Pancreas (tissue), 10 donors: ENCODE measurements around the gene APOBR. TPM values are rescaled to one million over a fixed set of nuclear protein-coding genes. Genes with fewer than 3 reads are reported as not detected.
"Not testable (repeated sequence)": the region's sequence is repeated elsewhere in the genome, so short reads cannot be mapped to it uniquely, and the experiment has no call there.

Experiments used
- ATAC-seq, 4 donors: fragments of 200-7000 bp; cut with Tn5 transposase; one replicate each; pipeline versions ENCODE4 v1.8.0 to v1.9.1; 2020; ENCODE audit warnings: mild to moderate bottlenecking in 4 of 4, moderate library complexity in 4 of 4
- DNase-seq, 6 donors: peaks; one replicate each; pipeline ENCODE4 v3.0.0-alpha.2; 2020
- FAIRE-seq: peaks from 2 replicates; lab custom pipeline; 2012; peaks lifted over from hg19 to GRCh38; lab: Jason Lieb, UNC
- H3K27ac ChIP-seq, 4 donors: fragments of 200-600 bp; sonication (generic); 1 replicate in 3 of 4; 2 replicates in 1 of 4; pipeline versions ENCODE4 v1.5.0 to v1.8.0; 2020
- H3K27me3 ChIP-seq, 4 donors: fragments of 200-600 bp; one replicate each; pipeline ENCODE4 v1.8.0; 2021
- H3K36me3 ChIP-seq, 3 donors: fragments of 200-600 bp; sonication (generic) in 1 of 3; one replicate each; pipeline versions ENCODE4 v1.5.0 to v1.8.0; 2020 to 2021
- H3K4me1 ChIP-seq, 3 donors: fragments of 200-600 bp; one replicate each; pipeline ENCODE4 v1.8.0; 2021
- H3K4me3 ChIP-seq, 4 donors: fragments of 200-600 bp; sonication (generic) in 2 of 4; one replicate each; pipeline versions ENCODE4 v1.5.0 to v1.8.0; 2020 to 2021
- H3K9me3 ChIP-seq, 4 donors: fragments of 200-600 bp; one replicate each; pipeline ENCODE4 v1.8.0; 2021
- CTCF ChIP-seq, 4 donors: fragments of 200-600 bp; sonication (generic) in 3 of 4; IDR thresholded peaks; one replicate each; pipeline versions ENCODE4 v1.5.0 to v1.8.0; 2021; ENCODE audit warnings: antibody characterized with exemption in 4 of 4
- WGBS, 2 donors: extraction: QIAGEN DNeasy Blood & Tissue Kit; methylation state at CpG; one replicate each; pipeline ENCODE4 v1.1.7; 2013; 5-methylcytosine and 5-hydroxymethylcytosine counted together
- intact Hi-C, 3 donors: fragments of 100-400 bp; cut with DNase I; formaldehyde crosslinking; loops; one replicate each; pipeline versions ENCODE4 v1.11.1 to v1.14.2; 2022
- polyA plus RNA-seq, 2 donors: library from polyadenylated mRNA; stranded (reverse); fragments of 200-250 nt; gene quantifications; one replicate each; pipeline ENCODE4 v1.2.3, GENCODE V29; 2013
- total RNA-seq, 6 donors: library from RNA; stranded (reverse); fragmentation: NEBNext Ultra II Directional in 4 of 6; extraction: Animal tissue kit (Norgen Biotek cat#: 25700) in 4 of 6; gene quantifications; one replicate each; pipeline versions ENCODE4 v1.2.1 to v1.2.4, GENCODE V29; 2021 to 2023
- donor health status: healthy with polysubstance abuse.
- donor health status: DM: no; HTN: no; CAD: no; lungs with moderate emphysema.
- donor health status: DM: no; HTN: no; CAD: no.
- donor health status: control.
- donor health status: control.
- donor health status: Bipolar disorder and iron deficiency.
- donor health status: DM: yes; HTN: yes; CAD: no.
- donor health status: DM: no; HTN: no; CAD: no.
- donor health status: DM: no; HTN: no; CAD: no.
- donor health status: DM: yes; HTN: yes; CAD: no.

The APOBR gene
- total and polyA plus RNA-seq, 8 donors: 0.16 to 3.0 (median 0.64) TPM

GRCh38 chr16:28498666-28499381, 4.4 kb downstream of the APOBR start:
- no peak for TF ChIP-seq CTCF (IDR thresholded peaks at IDR 0.05)
- DNase-seq: no peak
- H3K4me3 ChIP-seq: no peak overlapping the region
- intact Hi-C loops: no loop called here
- H3K27ac ChIP-seq: no peak overlapping the region
- H3K27me3 ChIP-seq: no peaks in the 10 kb centered on the region
- H3K9me3 ChIP-seq: no peaks in the 10 kb centered on the region
- no peak for FAIRE-seq
- ATAC-seq: no peak
- H3K36me3 ChIP-seq: no peaks in the 10 kb centered on the region
- 88 to 92% methylated on average over 15 of the region's 15 CpGs for WGBS, 2 donors
- no peaks in the 10 kb centered on the region for H3K4me1 ChIP-seq

DNA sequence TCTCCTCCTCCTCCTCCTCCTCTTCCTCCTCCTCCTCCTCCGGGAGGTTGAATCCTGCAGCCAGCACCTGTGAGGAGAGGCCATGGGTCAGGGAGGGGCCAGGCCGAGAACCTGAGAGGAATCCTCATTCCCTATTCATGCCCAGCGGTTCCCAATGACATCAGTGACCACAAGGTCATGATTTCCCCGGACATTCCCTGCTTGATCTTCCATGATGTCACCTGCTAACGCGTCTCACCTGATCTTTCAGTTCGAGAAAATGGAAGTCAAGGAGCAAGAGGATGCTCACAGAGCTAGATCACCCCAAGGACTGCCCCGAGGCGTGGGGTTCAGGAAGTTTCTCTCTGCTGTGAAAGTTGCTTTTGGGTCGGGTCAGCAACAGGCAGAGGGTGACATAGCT, 5.4 kb downstream of the APOBR start:
- FAIRE-seq (no peak), ATAC-seq (no peak), DNase-seq (no peak)
- Histone ChIP-seq H3K36me3 (no peaks in the 10 kb centered on the region), H3K4me1 (no peaks in the 10 kb centered on the region), H3K27me3 (no peaks in the 10 kb centered on the region), H3K9me3 (no peaks in the 10 kb centered on the region), H3K27ac (no peak overlapping the region), H3K4me3 (no peak overlapping the region)
- WGBS, 2 donors: 71 to 74% methylated on average over 9 to 10 of the region's 10 CpGs
- intact Hi-C loops: no loop called here
- TF ChIP-seq CTCF (IDR thresholded peaks at IDR 0.05): no peak

- H3K27me3 ChIP-seq, H3K4me1 ChIP-seq, H3K27ac ChIP-seq, DNase-seq, intact Hi-C loops, H3K36me3 ChIP-seq, ATAC-seq, FAIRE-seq, H3K4me3 ChIP-seq, H3K9me3 ChIP-seq: not testable (repeated sequence)
- WGBS, 2 donors: 87 to 90% methylated on average over 18 of the region's 18 CpGs
Observed at GRCh38 chr16:28500476-28501180, 6.2 kb downstream of the APOBR start.

- Histone ChIP-seq H3K4me1 (no peaks in the 10 kb centered on the region), H3K36me3 (no peaks in the 10 kb centered on the region), H3K27ac (no peak overlapping the region), H3K27me3 (no peaks in the 10 kb centered on the region), H3K9me3 (no peaks in the 10 kb centered on the region), H3K4me3 (no peak overlapping the region)
- no peak for FAIRE-seq
- 82 to 83% methylated on average over 18 to 19 of the region's 19 CpGs for WGBS, 2 donors
- no peak for TF ChIP-seq CTCF (IDR thresholded peaks at IDR 0.05)
- DNase-seq: no peak
- intact Hi-C loops: no loop called here
- ATAC-seq: no peak
Observed at GRCh38 chr16:28501258-28502232, 7.1 kb downstream of the APOBR start.

- DNase-seq: no peak
- no peak for FAIRE-seq
- Histone ChIP-seq H3K27ac (no peak overlapping the region), H3K36me3 (no peaks in the 10 kb centered on the region), H3K9me3 (no peaks in the 10 kb centered on the region), H3K4me1 (no peaks in the 10 kb centered on the region), H3K27me3 (no peaks in the 10 kb centered on the region), H3K4me3 (no peak overlapping the region)
- intact Hi-C loops: no loop called here
- WGBS, 2 donors: 66 to 71% methylated on average over 2 of the region's 2 CpGs
- TF ChIP-seq CTCF (IDR thresholded peaks at IDR 0.05): no peak
- ATAC-seq: no peak
Observed at GRCh38 chr16:28502290-28502689, 7.8 kb downstream of the APOBR start.
